Measurements from ENCODE around the gene GGA2.

GRCh38 chr16:23535901-23536300 is 25.6 kb upstream of the GGA2 start:
- TF ChIP-seq, protein P1, sequence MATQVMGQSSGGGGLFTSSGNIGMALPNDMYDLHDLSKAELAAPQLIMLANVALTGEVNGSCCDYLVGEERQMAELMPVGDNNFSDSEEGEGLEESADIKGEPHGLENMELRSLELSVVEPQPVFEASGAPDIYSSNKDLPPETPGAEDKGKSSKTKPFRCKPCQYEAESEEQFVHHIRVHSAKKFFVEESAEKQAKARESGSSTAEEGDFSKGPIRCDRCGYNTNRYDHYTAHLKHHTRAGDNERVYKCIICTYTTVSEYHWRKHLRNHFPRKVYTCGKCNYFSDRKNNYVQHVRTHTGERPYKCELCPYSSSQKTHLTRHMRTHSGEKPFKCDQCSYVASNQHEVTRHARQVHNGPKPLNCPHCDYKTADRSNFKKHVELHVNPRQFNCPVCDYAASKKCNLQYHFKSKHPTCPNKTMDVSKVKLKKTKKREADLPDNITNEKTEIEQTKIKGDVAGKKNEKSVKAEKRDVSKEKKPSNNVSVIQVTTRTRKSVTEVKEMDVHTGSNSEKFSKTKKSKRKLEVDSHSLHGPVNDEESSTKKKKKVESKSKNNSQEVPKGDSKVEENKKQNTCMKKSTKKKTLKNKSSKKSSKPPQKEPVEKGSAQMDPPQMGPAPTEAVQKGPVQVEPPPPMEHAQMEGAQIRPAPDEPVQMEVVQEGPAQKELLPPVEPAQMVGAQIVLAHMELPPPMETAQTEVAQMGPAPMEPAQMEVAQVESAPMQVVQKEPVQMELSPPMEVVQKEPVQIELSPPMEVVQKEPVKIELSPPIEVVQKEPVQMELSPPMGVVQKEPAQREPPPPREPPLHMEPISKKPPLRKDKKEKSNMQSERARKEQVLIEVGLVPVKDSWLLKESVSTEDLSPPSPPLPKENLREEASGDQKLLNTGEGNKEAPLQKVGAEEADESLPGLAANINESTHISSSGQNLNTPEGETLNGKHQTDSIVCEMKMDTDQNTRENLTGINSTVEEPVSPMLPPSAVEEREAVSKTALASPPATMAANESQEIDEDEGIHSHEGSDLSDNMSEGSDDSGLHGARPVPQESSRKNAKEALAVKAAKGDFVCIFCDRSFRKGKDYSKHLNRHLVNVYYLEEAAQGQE (IDR thresholded peaks at IDR 0.05; ENCODE audit: insufficient read depth in 1 of 2, low read depth in 2 of 2, low read length in 2 of 2), result no peak
- no peak for TF ChIP-seq POLR2AphosphoS5 (IDR thresholded peaks at IDR 0.05; ENCODE audit: low read depth, low read length)
